GM23338 (cell line): ENCODE measurements around the gene DDR2. TPM values are rescaled to one million over a fixed set of nuclear protein-coding genes. Genes with fewer than 3 reads are reported as not detected.

Experiments used
- ATAC-seq: fragments of 200-7000 bp; cut with Tn5 transposase; 3 replicates; pipeline ENCODE4 v1.9.1; 2020
- DNase-seq: peaks from one replicate; pipeline ENCODE4 v3.0.0-alpha.2; 2015; ENCODE audit warnings: low spot score
- H2AFZ ChIP-seq: fragments of 200-600 bp; sonication (generic); 2 replicates; pipeline ENCODE4 v1.8.0; 2016; ENCODE audit warnings: antibody characterized with exemption, mild to moderate bottlenecking, moderate library complexity
- H3F3A ChIP-seq: fragments of 200-600 bp; sonication (generic); replicated peaks from 2 replicates; pipeline ENCODE4 v1.8.0; 2017; ENCODE audit warnings: antibody characterized with exemption, mixed run types, low read depth
- H3K27ac ChIP-seq: fragments of 200-600 bp; sonication (generic); 2 replicates; pipeline ENCODE4 v1.6.1; 2016; ENCODE audit warnings: low read depth
- H3K27me3 ChIP-seq: fragments of 200-600 bp; sonication (generic); 2 replicates; pipeline ENCODE4 v1.8.0; 2016; ENCODE audit warnings: mild to moderate bottlenecking, mixed run types, moderate library complexity; ENCODE audit not compliant: insufficient read depth
- H3K36me3 ChIP-seq: fragments of 200-600 bp; sonication (generic); 2 replicates; pipeline ENCODE4 v1.8.0; 2016; ENCODE audit warnings: mild to moderate bottlenecking; ENCODE audit not compliant: insufficient read depth
- H3K4me1 ChIP-seq: fragments of 200-600 bp; sonication (generic); 2 replicates; pipeline ENCODE4 v1.8.0; 2016; ENCODE audit warnings: mild to moderate bottlenecking, moderate library complexity; ENCODE audit not compliant: insufficient read depth
- H3K4me2 ChIP-seq: fragments of 200-600 bp; sonication (generic); 2 replicates; pipeline ENCODE4 v1.7.1; 2017; ENCODE audit warnings: mixed run types
- H3K4me3 ChIP-seq: fragments of 200-600 bp; sonication (generic); 2 replicates; pipeline ENCODE4 v1.6.1; 2016; ENCODE audit warnings: mixed run types
- H3K79me2 ChIP-seq: fragments of 200-600 bp; sonication (generic); replicated peaks from 2 replicates; pipeline ENCODE4 v1.8.0; 2017; ENCODE audit warnings: mild to moderate bottlenecking; ENCODE audit not compliant: insufficient read depth
- H3K9me2 ChIP-seq: fragments of 200-600 bp; sonication (generic); 2 replicates; pipeline ENCODE4 v1.8.0; 2017; ENCODE audit not compliant: insufficient read depth
- H4K20me1 ChIP-seq: fragments of 200-600 bp; sonication (generic); replicated peaks from 2 replicates; pipeline ENCODE4 v1.8.0; 2017; ENCODE audit warnings: mild to moderate bottlenecking; ENCODE audit not compliant: insufficient read depth
- H3K27ac Mint-ChIP-seq: 2 replicates; pipeline ENCODE4 v1.8.0; 2020; ENCODE audit warnings: inconsistent platforms, mild to moderate bottlenecking, moderate library complexity, mixed read lengths
- H3K27me3 Mint-ChIP-seq: 3 replicates; pipeline ENCODE4 v1.8.0; 2022; ENCODE audit warnings: low read depth, mild to moderate bottlenecking, moderate library complexity, mixed read lengths, inconsistent platforms; ENCODE audit not compliant: insufficient read depth, poor library complexity
- H3K36me3 Mint-ChIP-seq: 3 replicates; pipeline ENCODE4 v1.8.0; 2021; ENCODE audit warnings: low read depth, mild to moderate bottlenecking, inconsistent platforms, moderate library complexity, mixed read lengths
- H3K4me1 Mint-ChIP-seq: 3 replicates; pipeline ENCODE4 v1.8.0; 2020; ENCODE audit warnings: mild to moderate bottlenecking, inconsistent platforms, mixed read lengths
- H3K4me3 Mint-ChIP-seq: 3 replicates; pipeline ENCODE4 v1.8.0; 2021; ENCODE audit warnings: moderate library complexity, mild to moderate bottlenecking, inconsistent platforms, mixed read lengths
- H3K9me3 Mint-ChIP-seq: 3 replicates; pipeline ENCODE4 v1.8.0; 2020; ENCODE audit warnings: moderate library complexity, mild to moderate bottlenecking, inconsistent platforms, mixed read lengths
- CREB1 ChIP-seq: fragments of 250-450 bp; sonication (Bioruptor Pico); IDR thresholded peaks from 2 replicates; pipeline ENCODE4 v1.5.0; 2020; ENCODE audit warnings: low read depth, mild to moderate bottlenecking, moderate library complexity
- CTCF ChIP-seq, 2 experiments: fragments of 200-600 bp in 1 of 2; sonication (generic) in 1 of 2; conservative IDR thresholded peaks; 2 replicates each; pipeline versions ENCODE4 v1.5.1 to v1.6.1; 2016 to 2017; ENCODE audit warnings: antibody characterized with exemption in 2 of 2, low read depth in 2 of 2, mild to moderate bottlenecking in 2 of 2, moderate library complexity in 1 of 2
- EZH2 ChIP-seq: fragments of 200-600 bp; sonication (generic); IDR thresholded peaks from one replicate; pipeline ENCODE4 v1.8.0; 2017; ENCODE audit warnings: antibody characterized with exemption, mild to moderate bottlenecking, low read depth; ENCODE audit not compliant: unreplicated experiment
- EZH2phosphoT487 ChIP-seq: fragments of 200-600 bp; sonication (generic); IDR thresholded peaks from one replicate; pipeline ENCODE4 v1.8.1; 2018; ENCODE audit warnings: antibody characterized with exemption; ENCODE audit not compliant: unreplicated experiment
- JUNB ChIP-seq: IDR thresholded peaks from one replicate; pipeline ENCODE4 v1.6.1; 2016; ENCODE audit warnings: antibody characterized with exemption; ENCODE audit not compliant: unreplicated experiment
- NANOG ChIP-seq: IDR thresholded peaks from 2 replicates; pipeline ENCODE4 v1.6.1; 2016; ENCODE audit warnings: antibody characterized with exemption, borderline replicate concordance
- POLR2AphosphoS5 ChIP-seq: IDR thresholded peaks from 2 replicates; pipeline ENCODE4 v1.6.1; 2016; ENCODE audit warnings: antibody characterized with exemption, low read depth
- REST ChIP-seq: IDR thresholded peaks from one replicate; pipeline ENCODE4 v1.6.1; 2018; ENCODE audit warnings: antibody characterized with exemption; ENCODE audit not compliant: unreplicated experiment
- STAT1 ChIP-seq: IDR thresholded peaks from one replicate; pipeline ENCODE4 v1.6.1; 2016; ENCODE audit warnings: antibody characterized with exemption; ENCODE audit not compliant: unreplicated experiment
- ZNF114 ChIP-seq: fragments of 250-450 bp; sonication (Bioruptor Pico); IDR thresholded peaks from 2 replicates; pipeline ENCODE4 v1.5.0; 2020; ENCODE audit warnings: mild to moderate bottlenecking, moderate library complexity
- ZNF331 ChIP-seq: fragments of 250-450 bp; sonication (Bioruptor Pico); IDR thresholded peaks from 2 replicates; pipeline ENCODE4 v1.5.0; 2020; ENCODE audit warnings: low read depth, mild to moderate bottlenecking, moderate library complexity
- polyA plus RNA-seq: library from polyadenylated mRNA; unstranded; fragments of >200 nt; fragmentation: Nextera tagmentation; extraction: Ambion mirVana; gene quantifications from 2 replicates; pipeline ENCODE4 v1.2.1, GENCODE V29; 2016
- total RNA-seq: library from RNA; depleted of rRNA; stranded (reverse); fragments of >200 nt; shearing (Covaris generic); gene quantifications from 2 replicates; pipeline ENCODE4 v1.2.3, GENCODE V29; 2014
- TF ChIP-seq, protein P1 (sequence below): fragments of 250-450 bp; sonication (Bioruptor Pico); IDR thresholded peaks from 2 replicates; pipeline ENCODE4 v1.5.0; 2020; ENCODE audit warnings: mild to moderate bottlenecking, moderate library complexity
- TF ChIP-seq, protein P2 (sequence below): IDR thresholded peaks from 2 replicates; pipeline ENCODE4 v1.6.1; 2016; ENCODE audit warnings: antibody characterized with exemption

DDR2 gene
- total and polyA plus RNA-seq, 2 experiments from 2014 or later, result 0.66 to 1.8 TPM

GRCh38 chr1:162681122-162681436 is 48.8 kb downstream of the DDR2 start:
- Histone ChIP-seq H3K4me1 (no peaks in the 10 kb centered on the region), H3K27ac (no peak overlapping the region), H3K36me3 (no peaks in the 10 kb centered on the region), H3K4me3 (no peak overlapping the region), H4K20me1 (no peaks in the 10 kb centered on the region), H3K27me3 (no peaks in the 10 kb centered on the region), H3K9me2 (no peaks in the 10 kb centered on the region), H2AFZ (no peak overlapping the region), H3K4me2 (no peak overlapping the region), H3K79me2 (no peaks in the 10 kb centered on the region), H3F3A (no peaks in the 10 kb centered on the region)
- TF ChIP-seq CTCF (conservative IDR thresholded peaks at IDR 0.05; ENCODE audit: low read depth in 2 of 2), result no peak
- TF ChIP-seq EZH2, result no peak
- no peak for TF ChIP-seq JUNB
- no peak for TF ChIP-seq NANOG
- no peak for TF ChIP-seq STAT1
- no peak for TF ChIP-seq REST
- TF ChIP-seq EZH2phosphoT487, result no peak
- TF ChIP-seq, protein P1, sequence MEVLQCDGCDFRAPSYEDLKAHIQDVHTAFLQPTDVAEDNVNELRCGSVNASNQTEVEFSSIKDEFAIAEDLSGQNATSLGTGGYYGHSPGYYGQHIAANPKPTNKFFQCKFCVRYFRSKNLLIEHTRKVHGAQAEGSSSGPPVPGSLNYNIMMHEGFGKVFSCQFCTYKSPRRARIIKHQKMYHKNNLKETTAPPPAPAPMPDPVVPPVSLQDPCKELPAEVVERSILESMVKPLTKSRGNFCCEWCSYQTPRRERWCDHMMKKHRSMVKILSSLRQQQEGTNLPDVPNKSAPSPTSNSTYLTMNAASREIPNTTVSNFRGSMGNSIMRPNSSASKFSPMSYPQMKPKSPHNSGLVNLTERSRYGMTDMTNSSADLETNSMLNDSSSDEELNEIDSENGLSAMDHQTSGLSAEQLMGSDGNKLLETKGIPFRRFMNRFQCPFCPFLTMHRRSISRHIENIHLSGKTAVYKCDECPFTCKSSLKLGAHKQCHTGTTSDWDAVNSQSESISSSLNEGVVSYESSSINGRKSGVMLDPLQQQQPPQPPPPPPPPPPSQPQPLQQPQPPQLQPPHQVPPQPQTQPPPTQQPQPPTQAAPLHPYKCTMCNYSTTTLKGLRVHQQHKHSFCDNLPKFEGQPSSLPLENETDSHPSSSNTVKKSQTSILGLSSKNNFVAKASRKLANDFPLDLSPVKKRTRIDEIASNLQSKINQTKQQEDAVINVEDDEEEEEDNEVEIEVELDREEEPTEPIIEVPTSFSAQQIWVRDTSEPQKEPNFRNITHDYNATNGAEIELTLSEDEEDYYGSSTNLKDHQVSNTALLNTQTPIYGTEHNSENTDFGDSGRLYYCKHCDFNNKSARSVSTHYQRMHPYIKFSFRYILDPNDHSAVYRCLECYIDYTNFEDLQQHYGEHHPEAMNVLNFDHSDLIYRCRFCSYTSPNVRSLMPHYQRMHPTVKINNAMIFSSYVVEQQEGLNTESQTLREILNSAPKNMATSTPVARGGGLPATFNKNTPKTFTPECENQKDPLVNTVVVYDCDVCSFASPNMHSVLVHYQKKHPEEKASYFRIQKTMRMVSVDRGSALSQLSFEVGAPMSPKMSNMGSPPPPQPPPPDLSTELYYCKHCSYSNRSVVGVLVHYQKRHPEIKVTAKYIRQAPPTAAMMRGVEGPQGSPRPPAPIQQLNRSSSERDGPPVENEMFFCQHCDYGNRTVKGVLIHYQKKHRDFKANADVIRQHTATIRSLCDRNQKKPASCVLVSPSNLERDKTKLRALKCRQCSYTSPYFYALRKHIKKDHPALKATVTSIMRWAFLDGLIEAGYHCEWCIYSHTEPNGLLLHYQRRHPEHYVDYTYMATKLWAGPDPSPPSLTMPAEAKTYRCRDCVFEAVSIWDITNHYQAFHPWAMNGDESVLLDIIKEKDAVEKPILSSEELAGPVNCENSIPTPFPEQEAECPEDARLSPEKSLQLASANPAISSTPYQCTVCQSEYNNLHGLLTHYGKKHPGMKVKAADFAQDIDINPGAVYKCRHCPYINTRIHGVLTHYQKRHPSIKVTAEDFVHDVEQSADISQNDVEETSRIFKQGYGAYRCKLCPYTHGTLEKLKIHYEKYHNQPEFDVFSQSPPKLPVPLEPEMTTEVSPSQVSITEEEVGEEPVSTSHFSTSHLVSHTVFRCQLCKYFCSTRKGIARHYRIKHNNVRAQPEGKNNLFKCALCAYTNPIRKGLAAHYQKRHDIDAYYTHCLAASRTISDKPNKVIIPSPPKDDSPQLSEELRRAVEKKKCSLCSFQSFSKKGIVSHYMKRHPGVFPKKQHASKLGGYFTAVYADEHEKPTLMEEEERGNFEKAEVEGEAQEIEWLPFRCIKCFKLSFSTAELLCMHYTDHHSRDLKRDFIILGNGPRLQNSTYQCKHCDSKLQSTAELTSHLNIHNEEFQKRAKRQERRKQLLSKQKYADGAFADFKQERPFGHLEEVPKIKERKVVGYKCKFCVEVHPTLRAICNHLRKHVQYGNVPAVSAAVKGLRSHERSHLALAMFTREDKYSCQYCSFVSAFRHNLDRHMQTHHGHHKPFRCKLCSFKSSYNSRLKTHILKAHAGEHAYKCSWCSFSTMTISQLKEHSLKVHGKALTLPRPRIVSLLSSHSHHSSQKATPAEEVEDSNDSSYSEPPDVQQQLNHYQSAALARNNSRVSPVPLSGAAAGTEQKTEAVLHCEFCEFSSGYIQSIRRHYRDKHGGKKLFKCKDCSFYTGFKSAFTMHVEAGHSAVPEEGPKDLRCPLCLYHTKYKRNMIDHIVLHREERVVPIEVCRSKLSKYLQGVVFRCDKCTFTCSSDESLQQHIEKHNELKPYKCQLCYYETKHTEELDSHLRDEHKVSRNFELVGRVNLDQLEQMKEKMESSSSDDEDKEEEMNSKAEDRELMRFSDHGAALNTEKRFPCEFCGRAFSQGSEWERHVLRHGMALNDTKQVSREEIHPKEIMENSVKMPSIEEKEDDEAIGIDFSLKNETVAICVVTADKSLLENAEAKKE (CRISPR knock-in tag), result no peak
- TF ChIP-seq, protein P2, sequence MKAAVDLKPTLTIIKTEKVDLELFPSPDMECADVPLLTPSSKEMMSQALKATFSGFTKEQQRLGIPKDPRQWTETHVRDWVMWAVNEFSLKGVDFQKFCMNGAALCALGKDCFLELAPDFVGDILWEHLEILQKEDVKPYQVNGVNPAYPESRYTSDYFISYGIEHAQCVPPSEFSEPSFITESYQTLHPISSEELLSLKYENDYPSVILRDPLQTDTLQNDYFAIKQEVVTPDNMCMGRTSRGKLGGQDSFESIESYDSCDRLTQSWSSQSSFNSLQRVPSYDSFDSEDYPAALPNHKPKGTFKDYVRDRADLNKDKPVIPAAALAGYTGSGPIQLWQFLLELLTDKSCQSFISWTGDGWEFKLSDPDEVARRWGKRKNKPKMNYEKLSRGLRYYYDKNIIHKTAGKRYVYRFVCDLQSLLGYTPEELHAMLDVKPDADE, result no peak
- TF ChIP-seq POLR2AphosphoS5, result no peak
- TF ChIP-seq ZNF331, result no peak
- TF ChIP-seq ZNF114 (CRISPR knock-in tag), result no peak
- no peak for TF ChIP-seq CREB1 (CRISPR knock-in tag)
- 0 out of 3 replicates have a peak, but pooled peaks cover 4% of the 10 kb centered on the region for H3K9me3 Mint-ChIP-seq
- H3K4me1 Mint-ChIP-seq, result peaks cover 4% of the 10 kb centered on the region; the same call in 2 of the 3 replicates
- no peak overlapping the region for H3K4me3 Mint-ChIP-seq
- H3K27ac Mint-ChIP-seq, result no peak overlapping the region
- no peaks in the 10 kb centered on the region for H3K36me3 Mint-ChIP-seq
- DNase-seq (no peak), ATAC-seq (no peak)
- H3K27me3 Mint-ChIP-seq, result peaks cover 4% of the 10 kb centered on the region
